GM19099 (cell line): Measurements from ENCODE around the gene MATN3.

Source experiments
- POLR2A ChIP-seq: IDR thresholded peaks from 3 replicates; pipeline ENCODE4 v1.6.1; 2011; ENCODE audit warnings: low read depth; ENCODE audit not compliant: insufficient read length; ENCODE audit errors: extremely low read depth

The MATN3 gene, protein sequence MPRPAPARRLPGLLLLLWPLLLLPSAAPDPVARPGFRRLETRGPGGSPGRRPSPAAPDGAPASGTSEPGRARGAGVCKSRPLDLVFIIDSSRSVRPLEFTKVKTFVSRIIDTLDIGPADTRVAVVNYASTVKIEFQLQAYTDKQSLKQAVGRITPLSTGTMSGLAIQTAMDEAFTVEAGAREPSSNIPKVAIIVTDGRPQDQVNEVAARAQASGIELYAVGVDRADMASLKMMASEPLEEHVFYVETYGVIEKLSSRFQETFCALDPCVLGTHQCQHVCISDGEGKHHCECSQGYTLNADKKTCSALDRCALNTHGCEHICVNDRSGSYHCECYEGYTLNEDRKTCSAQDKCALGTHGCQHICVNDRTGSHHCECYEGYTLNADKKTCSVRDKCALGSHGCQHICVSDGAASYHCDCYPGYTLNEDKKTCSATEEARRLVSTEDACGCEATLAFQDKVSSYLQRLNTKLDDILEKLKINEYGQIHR

DNA sequence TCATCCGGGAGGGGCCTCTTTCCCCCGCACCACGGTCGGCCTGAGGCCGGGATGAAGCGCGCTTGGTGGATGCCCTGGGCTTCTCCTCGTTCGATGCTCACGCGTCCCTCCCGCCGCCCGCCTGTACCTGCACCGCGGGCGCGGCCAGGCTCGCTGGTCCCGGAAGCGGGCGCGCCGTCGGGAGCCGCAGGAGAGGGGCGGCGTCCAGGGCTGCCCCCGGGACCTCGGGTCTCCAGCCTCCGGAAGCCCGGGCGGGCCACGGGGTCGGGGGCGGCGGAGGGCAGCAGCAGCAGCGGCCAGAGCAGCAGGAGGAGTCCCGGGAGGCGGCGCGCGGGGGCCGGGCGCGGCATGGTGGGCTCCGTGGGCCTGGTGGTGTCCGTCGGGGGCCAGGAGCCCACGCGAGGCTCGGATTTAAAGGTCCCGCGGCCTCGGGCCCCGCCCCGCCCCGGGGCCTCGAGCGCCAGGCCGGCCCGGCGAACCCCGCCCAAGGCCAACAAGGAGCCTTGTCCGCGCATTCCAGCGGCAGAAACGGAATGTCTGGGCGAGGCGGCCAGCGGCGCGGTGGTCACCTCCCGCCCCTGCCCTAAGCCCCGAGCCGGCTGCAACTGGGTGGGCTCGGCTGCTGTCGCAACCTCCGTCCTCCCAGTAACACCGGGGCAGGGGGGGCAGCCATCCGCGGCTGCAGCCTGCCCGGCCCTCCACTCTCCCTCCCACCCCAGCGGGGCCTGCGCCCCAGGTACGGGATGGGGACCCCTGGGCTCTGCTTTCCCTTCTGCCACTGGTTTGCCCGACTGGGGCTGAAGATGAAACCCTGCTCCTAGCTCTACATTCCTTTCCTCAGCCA, at the start of gene MATN3:
MATN3 (minus strand) TSS at position 387 of the 844 bp plus-strand sequence; CDS start at position 350, 37 bp downstream.
- TF ChIP-seq POLR2A = no peak

DNA sequence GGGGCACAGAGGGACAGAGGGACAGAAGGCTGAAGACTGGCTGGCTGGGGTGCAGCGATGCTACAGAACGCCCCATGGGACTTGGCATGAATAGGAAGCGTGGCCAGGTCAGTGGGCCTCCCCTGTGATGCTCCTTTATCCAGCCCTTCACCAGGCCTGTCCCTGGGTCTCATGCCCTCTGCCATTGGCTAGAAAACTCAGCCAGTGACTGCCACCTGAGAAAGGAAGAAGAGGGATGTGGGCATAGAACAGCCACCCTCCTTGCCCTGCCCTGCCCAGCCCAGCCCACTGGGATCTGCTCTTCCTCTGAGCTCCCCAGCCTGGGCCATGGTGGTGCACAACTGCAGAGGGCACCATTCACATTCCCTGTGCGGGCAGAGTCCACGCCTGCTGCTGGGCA, 49.5 kb upstream of the MATN3 start:
- TF ChIP-seq POLR2A = no peak

DNA sequence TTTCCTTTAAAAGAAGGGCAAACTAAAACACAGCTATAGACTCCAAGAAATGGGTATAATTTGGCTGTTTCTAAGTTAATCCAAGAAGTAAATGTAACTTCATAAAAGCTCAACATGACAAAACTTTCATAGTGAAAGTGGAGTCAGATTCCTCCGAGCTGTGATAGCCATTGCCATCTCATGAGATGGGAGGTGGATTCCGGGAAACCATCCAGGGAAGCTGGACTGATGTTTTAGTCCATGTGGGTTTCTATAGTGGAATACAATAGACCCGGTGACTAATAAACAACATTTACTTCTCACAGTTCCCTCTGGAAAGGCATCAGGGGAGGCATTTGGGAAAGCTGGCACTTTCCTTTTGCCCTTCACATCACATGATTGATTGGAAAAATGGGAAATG, 49.0 kb upstream of the MATN3 start:
- no peak for TF ChIP-seq POLR2A

DNA sequence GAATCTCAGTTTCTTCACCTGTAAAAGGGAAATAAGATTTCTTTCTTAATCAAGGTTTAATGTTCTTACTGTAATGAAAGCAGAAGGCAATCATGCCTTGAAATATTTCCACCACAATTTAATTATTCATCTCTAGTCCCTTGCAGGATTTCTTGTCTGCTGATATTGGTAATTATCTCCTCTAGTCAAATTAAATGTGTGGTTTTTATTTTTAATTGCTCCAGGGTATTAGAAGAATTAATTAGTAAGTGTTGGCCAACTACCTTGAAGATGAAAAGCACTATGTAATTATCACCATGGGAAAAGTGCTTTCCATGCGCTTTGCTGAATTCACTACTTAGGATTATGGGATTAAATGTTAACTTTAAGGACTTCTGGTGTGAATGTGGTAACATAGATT, 47.6 kb upstream of the MATN3 start:
- TF ChIP-seq POLR2A = no peak

DNA sequence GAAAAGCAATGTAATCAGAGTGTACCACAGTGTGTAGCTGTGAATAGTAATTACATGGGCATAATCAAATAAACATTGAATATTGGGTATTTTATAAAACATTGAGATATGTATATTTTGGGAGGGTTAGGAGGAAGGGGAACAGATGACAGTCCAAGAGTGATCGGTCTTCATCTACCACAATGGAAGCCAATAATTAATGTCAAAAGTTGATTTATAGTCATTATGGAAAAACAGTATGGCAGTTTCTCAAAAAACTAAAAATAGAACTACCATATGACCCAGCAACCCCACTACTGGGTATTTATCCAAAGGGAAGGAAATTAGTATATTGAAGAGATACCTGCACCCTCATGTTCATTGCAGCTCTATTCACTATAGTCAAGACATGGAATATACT, 44.8 kb upstream of the MATN3 start:
- no peak for TF ChIP-seq POLR2A

DNA sequence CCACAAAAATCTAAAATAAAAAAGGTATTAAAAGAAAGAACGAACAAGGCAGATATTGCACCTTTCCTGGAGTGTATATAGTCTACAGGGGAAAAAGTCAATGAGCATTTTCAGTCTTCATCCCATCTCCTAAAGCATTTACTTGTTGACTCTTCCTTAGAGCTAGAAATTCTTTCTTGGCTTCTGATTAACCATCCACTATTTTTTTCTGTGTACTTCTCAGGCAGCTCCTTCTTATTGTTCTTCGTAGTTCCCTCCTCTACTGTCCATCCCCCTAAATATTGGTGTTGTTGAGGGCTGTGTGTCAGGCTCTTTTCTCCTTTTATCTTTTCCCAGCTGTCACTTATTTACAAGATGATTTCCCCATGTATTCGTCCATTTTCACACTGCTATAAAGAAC, 42.5 kb upstream of the MATN3 start:
- no peak for TF ChIP-seq POLR2A

DNA sequence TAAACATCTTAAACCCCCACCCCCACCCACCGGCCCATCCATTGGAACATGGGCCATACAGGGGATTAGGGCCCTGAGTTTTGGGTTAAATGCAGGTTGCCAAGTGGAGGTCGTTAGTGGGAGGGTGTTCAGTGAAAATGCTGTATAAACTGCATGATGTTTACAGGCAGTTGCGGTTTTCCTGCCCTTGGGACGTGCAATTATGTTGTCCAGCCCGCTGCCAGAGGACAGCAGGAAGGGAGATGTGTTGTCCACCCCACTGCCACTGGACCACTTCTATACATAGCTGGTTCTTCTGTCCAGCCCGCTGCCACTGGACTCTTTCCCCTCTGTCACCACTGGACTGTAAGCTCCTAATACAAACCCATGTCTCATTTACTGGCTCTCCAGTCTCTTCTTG, 41.7 kb upstream of the MATN3 start:
- TF ChIP-seq POLR2A = no peak

DNA sequence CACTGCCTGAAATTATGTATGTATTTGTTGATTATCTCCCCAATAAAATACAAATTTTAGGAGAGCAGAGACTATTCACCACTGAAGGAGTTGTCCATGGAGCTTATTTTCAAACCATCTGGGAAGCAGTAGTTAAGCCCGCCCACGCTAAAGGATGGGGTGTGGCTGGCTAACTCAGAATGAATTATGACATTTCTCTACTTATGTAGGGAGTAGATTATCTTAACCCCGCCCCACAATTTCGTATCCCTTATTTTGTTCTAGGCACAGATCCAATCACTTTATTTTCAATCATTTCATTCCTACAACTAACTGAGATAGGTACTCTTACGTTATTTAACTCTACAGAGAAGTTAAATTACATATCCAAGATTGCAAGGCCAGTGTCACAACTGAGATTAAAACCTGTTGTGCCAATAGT, 40.4 kb upstream of the MATN3 start:
- no peak for TF ChIP-seq POLR2A

DNA sequence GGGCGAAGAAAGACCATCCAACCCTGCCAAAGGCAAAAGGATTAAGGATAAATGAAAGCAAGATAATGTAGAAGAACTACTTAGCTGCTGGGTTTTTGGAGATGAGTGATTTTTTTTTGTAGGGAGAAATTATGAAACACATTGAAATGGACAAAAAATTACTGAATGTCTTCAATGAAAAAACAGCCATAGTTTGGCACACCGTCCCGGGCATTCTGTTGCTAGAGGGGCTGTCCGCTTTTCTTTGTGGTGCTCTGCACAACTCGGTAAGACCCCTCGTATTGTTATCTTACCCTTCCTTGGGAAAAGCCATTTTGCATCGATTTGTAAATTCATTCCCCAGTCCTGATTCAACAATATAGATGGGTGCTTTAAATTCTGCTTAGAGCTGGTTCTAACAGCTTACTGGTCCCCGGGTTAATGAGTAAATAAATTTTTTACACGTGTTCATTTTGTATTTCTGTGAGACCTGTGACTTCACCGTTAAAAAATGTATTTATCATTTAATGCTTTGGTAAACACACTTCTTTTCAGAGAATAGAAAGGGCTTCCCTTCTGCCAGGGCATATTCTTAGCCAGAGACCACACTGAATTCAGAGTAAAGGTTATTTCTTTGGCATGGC, 39.9 kb upstream of the MATN3 start:
- TF ChIP-seq POLR2A = no peak

DNA sequence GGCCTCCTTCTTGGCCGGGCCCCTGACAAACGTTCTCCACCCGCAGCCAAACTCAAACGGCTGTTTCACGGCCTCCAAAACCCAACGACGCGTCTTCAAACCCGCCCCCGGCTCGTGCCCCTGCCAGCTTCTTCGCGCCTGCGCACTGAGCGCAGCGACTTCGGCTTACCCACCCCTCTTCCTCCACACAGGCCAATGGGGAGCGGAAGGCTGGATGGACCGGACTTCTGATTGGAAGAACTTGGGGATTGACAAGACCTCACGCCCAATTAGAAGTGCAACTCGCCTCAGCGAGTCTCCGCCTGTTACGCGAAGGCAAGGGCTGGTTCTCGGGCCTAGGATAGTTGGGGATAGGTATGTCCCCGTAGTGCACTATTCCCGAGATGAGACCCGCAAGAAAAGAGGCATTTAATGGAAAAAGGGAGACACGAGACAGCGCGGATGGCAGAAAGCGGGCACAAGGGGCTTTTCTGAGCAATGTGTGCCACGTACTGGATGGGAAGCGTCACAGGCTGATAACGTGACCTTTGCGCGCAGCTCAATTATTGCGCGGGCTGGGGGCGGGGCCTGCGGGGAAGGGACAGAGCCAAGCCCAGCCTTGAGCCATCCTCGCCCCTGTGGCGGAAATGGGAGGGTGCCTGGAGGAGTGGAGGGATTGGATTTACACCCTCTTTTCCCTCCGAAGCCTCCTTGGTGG, 39.2 kb upstream of the MATN3 start, which contains the start of gene LAPTM4A:
LAPTM4A (minus strand) TSS at position 97 of the 697 bp plus-strand sequence. CDS start 108 bp downstream, outside the sequence.
- peak; percentile 75 for TF ChIP-seq POLR2A

DNA sequence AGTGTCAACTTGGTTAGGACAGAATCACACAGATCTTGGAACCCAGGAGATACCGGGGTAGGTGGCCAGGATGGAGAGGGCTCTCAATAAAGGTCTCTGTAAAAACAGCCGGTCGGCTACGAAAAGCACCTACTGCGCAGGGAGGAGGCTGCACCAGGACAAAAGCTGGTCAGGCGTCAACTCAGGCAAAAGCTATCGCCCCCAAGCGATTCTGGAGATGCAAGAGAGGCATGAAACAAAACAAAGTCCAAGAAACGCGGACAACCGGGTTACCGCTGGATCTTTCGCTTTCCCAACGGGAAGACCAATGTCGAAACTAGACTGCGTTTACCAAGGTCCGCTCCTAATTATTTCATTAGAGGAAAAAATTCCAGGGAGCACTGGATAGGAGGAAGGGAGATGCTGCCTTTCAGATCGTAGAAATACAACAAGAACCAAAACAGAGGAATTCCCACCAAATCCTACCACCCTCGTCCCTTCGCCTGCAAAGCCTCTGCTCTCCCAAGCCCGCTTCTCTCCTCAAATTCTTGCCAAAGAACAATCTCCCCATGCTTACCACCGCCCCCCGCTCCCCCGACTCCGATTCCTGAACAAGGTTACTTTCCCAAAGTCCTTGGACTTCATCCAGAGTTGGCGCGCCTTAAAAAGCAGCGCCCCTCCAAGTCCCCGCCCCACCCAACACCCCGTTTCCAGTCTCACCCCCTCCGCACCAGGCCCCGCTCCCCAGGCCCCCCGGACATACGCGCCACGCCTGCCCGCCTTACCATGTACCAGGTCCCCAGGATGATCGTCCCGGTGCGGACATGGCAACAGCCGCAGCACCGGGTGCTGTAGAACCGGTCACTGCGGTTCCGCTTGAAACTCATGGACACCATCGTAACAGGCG, 38.4 kb upstream of the MATN3 start:
- no peak for TF ChIP-seq POLR2A

DNA sequence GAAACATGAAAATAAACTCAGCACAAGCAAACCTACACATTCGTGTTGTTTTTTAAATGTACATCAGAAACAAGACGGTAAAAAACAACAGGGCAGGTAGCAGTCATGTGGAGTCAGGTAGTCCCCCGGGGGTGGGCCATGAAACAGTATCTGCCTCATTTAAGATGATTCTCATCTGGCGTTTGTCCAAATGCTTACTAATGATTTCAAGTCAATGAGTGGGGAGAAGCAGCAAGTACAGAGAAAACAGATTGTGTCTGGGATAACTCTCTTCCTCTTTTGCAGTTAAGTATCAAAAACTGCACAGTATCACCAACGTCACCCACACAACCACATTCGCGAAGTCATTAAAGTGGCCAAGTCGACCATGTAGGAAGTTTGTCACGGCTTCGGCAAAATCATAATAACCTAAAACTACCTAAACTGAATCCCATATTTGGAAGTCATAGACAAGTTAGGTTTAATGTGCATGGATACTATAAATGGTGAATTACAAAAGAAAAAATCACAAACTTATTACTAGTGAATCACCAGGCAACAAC, 37.7 kb upstream of the MATN3 start:
- no peak for TF ChIP-seq POLR2A

DNA sequence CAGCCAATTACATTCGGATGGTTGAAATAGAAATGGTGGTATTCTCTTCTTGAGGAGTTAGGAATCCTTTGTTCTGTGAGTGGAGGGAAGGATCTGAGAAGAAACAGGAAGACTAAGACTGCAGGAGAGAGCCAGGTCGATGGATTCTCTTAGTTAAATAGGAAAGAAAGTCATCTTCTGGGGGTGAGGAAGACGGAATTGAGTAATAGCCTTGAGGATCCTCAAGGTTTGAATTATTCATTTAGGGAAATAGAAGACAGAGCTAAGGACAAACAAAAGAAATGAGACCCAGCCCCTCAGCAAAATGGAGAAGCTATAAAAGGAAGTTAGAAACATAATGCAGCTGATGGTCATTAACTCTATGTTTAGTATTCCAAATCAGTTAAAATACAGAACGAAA, 37.2 kb upstream of the MATN3 start:
- TF ChIP-seq POLR2A = no peak
